ENCODE data around the gene TPH2. TPM values are rescaled to one million over a fixed set of nuclear protein-coding genes. Genes with fewer than 3 reads are reported as not detected.

TPH2 gene
- total and polyA plus RNA-seq, 9 of the 15 experiments (the other 6 are each of a cell fraction or from before 2014, with no cell fraction given), result 0.06 to 0.28 (median 0.14) TPM; not detected in 4

Other genes starting within 250 kb of the TPH2 start
- 10.1 and 10.2 TPM in 2 replicates for gene RAB21, start 184.0 kb upstream of the TPH2 start, total RNA-seq (2014; rRNA removed)
- gene RAB21, start 184.0 kb upstream of the TPH2 start, total RNA-seq (2014; rRNA removed; fragmentation: Illumina TruSeq; extraction: Trizol), result 45.6 and 53.7 TPM in 2 replicates
- 42.6 and 44.4 TPM in 2 replicates for gene RAB21, start 184.0 kb upstream of the TPH2 start, total RNA-seq (2015; rRNA removed; fragmentation: Illumina TruSeq; extraction: Trizol)
- 34.7 and 40.2 TPM in 2 replicates for gene RAB21, start 184.0 kb upstream of the TPH2 start, total RNA-seq (2021)
- 8.2 and 13.5 TPM in 2 replicates for gene RAB21, start 184.0 kb upstream of the TPH2 start, polyA plus RNA-seq (2011; rRNA removed)
- gene RAB21, start 184.0 kb upstream of the TPH2 start, polyA plus RNA-seq (2014; fragmentation: Illumina TruSeq; extraction: Trizol), result 30.5 and 35.8 TPM in 2 replicates
- gene RAB21, start 184.0 kb upstream of the TPH2 start, polyA plus RNA-seq (2014; fragmentation: Nextera tagmentation; extraction: Ambion mirVana), result 1 to 10 TPM; 5.3 to 8.2 TPM
- 16.3 and 19.6 TPM in 2 replicates for gene RAB21, start 184.0 kb upstream of the TPH2 start, polyA plus RNA-seq (2014; rRNA removed)
- gene TBC1D15, start 99.1 kb upstream of the TPH2 start, total RNA-seq (2014; rRNA removed), result 13.5 and 14.9 TPM in 2 replicates
- gene TBC1D15, start 99.1 kb upstream of the TPH2 start, total RNA-seq (2014; rRNA removed; fragmentation: Illumina TruSeq; extraction: Trizol), result 24.8 and 33.7 TPM in 2 replicates
- gene TBC1D15, start 99.1 kb upstream of the TPH2 start, total RNA-seq (2015; rRNA removed; fragmentation: Illumina TruSeq; extraction: Trizol), result 18.4 and 20.5 TPM in 2 replicates
- gene TBC1D15, start 99.1 kb upstream of the TPH2 start, total RNA-seq (2021), result 30.8 and 31.3 TPM in 2 replicates
- gene TBC1D15, start 99.1 kb upstream of the TPH2 start, polyA plus RNA-seq (2011; rRNA removed), result 44.4 and 52.0 TPM in 2 replicates
- 38.3 and 38.4 TPM in 2 replicates for gene TBC1D15, start 99.1 kb upstream of the TPH2 start, polyA plus RNA-seq (2014; fragmentation: Illumina TruSeq; extraction: Trizol)
- 10 to 100 TPM; 31.3 to 32.5 TPM for gene TBC1D15, start 99.1 kb upstream of the TPH2 start, polyA plus RNA-seq (2014; fragmentation: Nextera tagmentation; extraction: Ambion mirVana)
- gene TBC1D15, start 99.1 kb upstream of the TPH2 start, polyA plus RNA-seq (2014; rRNA removed), result 31.3 and 34.1 TPM in 2 replicates

Measured in K562 (cell line).